Neural crest cell (in vitro differentiated cells): ENCODE data around the gene EXTL1. TPM values are rescaled to one million over a fixed set of nuclear protein-coding genes. Genes with fewer than 3 reads are reported as not detected.
"Not testable (repeated sequence)": the region's sequence is repeated elsewhere in the genome, so short reads cannot be mapped to it uniquely, and the experiment has no call there.

Source experiments
- DNase-seq: peaks from one replicate; pipeline ENCODE4 v3.0.0; 2021; ENCODE audit warnings: low read depth, mixed read lengths, low spot score
- H3K27ac Mint-ChIP-seq: one replicate; pipeline ENCODE4 v1.8.0; 2021; ENCODE audit warnings: mild to moderate bottlenecking, mixed read lengths; ENCODE audit not compliant: unreplicated experiment
- H3K27me3 Mint-ChIP-seq: 2 replicates; pipeline ENCODE4 v1.8.0; 2021; ENCODE audit warnings: low read depth, mild to moderate bottlenecking, mixed read lengths
- H3K36me3 Mint-ChIP-seq: 2 replicates; pipeline ENCODE4 v1.8.0; 2021; ENCODE audit warnings: low read depth, mild to moderate bottlenecking, mixed read lengths
- H3K4me1 Mint-ChIP-seq: 2 replicates; pipeline ENCODE4 v1.8.0; 2021; ENCODE audit warnings: mixed read lengths
- H3K4me3 Mint-ChIP-seq: one replicate; pipeline ENCODE4 v1.8.0; 2021; ENCODE audit warnings: mild to moderate bottlenecking, mixed read lengths
- H3K9me3 Mint-ChIP-seq: 2 replicates; pipeline ENCODE4 v1.8.0; 2021; ENCODE audit warnings: mixed read lengths
- total RNA-seq: library from RNA; stranded (reverse); gene quantifications from 2 replicates; pipeline ENCODE4 v1.2.1, GENCODE V29; 2021
- TF ChIP-seq, protein P1 (sequence below): fragments of 200-600 bp; sonication (generic); conservative IDR thresholded peaks from 2 replicates; pipeline ENCODE4 v1.5.0; 2021; ENCODE audit warnings: antibody characterized with exemption, mild to moderate bottlenecking

The EXTL1 gene
- total RNA-seq, 1 donor from 2014 or later: 8.1 TPM

DNA sequence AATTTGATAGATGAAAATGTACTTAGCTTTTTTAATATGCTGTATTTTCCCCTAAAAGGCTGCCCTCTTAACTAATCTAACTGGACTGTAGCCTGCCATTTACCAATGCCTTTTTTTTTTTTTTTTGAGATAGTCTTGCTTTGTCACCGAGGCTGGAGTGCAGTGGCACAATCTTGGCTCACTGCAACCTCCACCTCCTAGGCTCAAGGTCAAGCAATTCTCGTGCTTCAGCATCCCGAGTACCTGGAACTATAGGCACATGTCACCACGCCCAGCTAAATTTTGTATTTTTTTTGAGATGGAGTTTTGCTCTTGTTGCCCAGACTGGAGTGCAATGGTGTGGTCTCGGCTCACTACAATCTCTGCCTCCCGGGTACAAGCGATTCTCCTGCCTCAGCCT, 42.4 kb upstream of the EXTL1 start:
- Mint-ChIP-seq H3K27ac (no peak overlapping the region), H3K4me1 (no peaks in the 10 kb centered on the region), H3K36me3 (peaks cover 20% of the 10 kb centered on the region), H3K4me3 (no peak overlapping the region), H3K9me3 (no peaks in the 10 kb centered on the region), H3K27me3 (no peaks in the 10 kb centered on the region)
- no peak for DNase-seq
- TF ChIP-seq, protein P1, sequence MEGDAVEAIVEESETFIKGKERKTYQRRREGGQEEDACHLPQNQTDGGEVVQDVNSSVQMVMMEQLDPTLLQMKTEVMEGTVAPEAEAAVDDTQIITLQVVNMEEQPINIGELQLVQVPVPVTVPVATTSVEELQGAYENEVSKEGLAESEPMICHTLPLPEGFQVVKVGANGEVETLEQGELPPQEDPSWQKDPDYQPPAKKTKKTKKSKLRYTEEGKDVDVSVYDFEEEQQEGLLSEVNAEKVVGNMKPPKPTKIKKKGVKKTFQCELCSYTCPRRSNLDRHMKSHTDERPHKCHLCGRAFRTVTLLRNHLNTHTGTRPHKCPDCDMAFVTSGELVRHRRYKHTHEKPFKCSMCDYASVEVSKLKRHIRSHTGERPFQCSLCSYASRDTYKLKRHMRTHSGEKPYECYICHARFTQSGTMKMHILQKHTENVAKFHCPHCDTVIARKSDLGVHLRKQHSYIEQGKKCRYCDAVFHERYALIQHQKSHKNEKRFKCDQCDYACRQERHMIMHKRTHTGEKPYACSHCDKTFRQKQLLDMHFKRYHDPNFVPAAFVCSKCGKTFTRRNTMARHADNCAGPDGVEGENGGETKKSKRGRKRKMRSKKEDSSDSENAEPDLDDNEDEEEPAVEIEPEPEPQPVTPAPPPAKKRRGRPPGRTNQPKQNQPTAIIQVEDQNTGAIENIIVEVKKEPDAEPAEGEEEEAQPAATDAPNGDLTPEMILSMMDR: no peak

DNA sequence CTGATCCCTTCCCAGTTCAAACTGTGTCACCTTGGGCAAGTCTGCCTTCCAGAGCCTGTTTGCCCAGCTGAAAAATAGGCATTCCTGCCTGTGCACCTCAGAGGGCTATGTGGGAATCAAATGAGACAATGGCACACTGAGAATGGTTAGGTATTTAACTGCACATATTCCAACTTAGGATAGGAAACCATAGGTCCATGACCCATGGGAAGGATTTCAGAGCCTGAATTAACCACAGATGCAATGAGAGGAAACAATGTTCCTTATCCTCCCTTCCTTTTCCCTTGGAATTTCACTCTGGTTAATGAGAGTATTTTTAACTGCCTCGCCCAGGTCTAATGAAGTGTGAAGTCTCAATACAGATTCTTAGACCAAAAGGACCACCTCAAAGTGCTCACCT, 36.4 kb upstream of the EXTL1 start:
- TF ChIP-seq, protein P1: no peak
- H3K27me3 Mint-ChIP-seq: no peaks in the 10 kb centered on the region
- H3K36me3 Mint-ChIP-seq: peaks cover 21% of the 10 kb centered on the region
- no peak for DNase-seq
- peaks cover 4% of the 10 kb centered on the region for H3K4me1 Mint-ChIP-seq
- H3K4me3 Mint-ChIP-seq: no peak overlapping the region
- H3K27ac Mint-ChIP-seq: no peak overlapping the region
- no peaks in the 10 kb centered on the region for H3K9me3 Mint-ChIP-seq

DNA sequence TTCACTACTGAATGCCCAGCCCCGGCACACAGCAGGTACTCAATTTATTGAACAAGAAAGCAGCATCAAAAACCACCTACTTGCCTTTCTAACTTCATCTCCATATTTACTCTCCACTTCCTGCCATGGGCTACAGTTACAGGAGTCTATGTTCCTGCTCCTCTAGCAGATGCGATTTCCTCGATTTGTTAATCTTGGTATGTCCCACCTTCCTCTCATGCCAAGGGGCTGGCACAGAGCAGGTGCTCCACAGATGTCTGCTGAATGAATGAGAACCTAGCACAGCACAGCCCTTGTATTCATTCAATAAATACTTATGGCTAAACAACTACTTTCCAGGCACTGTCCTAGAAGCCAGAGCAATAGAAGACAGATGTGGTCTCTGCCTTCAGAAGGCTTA, 35.9 kb upstream of the EXTL1 start:
- DNase-seq: no peak
- Mint-ChIP-seq H3K4me1 (peaks cover 4% of the 10 kb centered on the region), H3K4me3 (no peak overlapping the region), H3K27me3 (no peaks in the 10 kb centered on the region), H3K36me3 (peaks cover 21% of the 10 kb centered on the region), H3K27ac (no peak overlapping the region), H3K9me3 (no peaks in the 10 kb centered on the region)
- TF ChIP-seq, protein P1: no peak

DNA sequence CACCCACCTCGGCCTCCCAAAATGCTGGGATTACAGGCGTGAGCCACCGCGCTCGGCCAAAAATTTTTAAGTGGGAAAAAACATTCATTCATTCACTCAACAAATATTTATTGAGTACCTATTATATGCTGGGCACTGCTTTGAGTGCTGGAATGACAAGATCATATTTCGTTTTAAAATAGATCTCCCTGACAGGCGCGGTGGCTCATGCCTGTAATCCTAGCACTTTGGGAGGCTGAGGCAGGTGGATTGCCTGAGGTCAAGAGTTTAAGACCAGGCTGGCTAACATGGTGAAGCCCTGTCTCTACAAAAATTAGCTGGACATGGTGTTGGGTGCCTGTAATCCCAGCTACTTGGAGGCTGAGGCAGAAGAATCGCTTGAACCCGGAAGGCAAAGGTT, 34.8 kb upstream of the EXTL1 start:
- not testable (repeated sequence) for H3K4me3 Mint-ChIP-seq, H3K27ac Mint-ChIP-seq, DNase-seq, H3K27me3 Mint-ChIP-seq, H3K9me3 Mint-ChIP-seq, H3K4me1 Mint-ChIP-seq
- H3K36me3 Mint-ChIP-seq: peaks cover 18% of the 10 kb centered on the region

DNA sequence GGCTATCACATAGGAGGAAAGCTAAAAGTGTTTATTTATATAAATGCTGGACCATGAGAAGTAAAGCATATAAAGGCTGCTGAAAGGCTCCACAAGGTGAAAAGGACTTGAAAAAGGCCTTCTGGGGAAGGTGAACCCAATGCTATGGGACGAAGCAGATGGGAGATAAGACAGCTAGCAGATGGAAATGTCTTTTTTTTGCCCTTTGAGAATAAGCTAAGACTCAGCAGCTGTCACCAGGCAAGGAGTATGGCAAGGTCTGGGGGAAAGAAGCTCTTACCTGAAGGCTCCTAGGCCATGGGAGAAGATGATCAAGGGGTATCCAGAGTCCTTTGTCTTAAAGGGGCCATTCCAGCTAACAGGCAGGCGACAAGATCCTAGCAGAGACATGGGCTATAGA, 33.6 kb upstream of the EXTL1 start:
- H3K27me3 Mint-ChIP-seq: no peaks in the 10 kb centered on the region
- no peaks in the 10 kb centered on the region for H3K9me3 Mint-ChIP-seq
- no peak for DNase-seq
- TF ChIP-seq, protein P1: no peak
- peaks cover 11% of the 10 kb centered on the region for H3K36me3 Mint-ChIP-seq
- no peak overlapping the region for H3K27ac Mint-ChIP-seq
- peaks cover 6% of the 10 kb centered on the region for H3K4me1 Mint-ChIP-seq
- H3K4me3 Mint-ChIP-seq: no peak overlapping the region

DNA sequence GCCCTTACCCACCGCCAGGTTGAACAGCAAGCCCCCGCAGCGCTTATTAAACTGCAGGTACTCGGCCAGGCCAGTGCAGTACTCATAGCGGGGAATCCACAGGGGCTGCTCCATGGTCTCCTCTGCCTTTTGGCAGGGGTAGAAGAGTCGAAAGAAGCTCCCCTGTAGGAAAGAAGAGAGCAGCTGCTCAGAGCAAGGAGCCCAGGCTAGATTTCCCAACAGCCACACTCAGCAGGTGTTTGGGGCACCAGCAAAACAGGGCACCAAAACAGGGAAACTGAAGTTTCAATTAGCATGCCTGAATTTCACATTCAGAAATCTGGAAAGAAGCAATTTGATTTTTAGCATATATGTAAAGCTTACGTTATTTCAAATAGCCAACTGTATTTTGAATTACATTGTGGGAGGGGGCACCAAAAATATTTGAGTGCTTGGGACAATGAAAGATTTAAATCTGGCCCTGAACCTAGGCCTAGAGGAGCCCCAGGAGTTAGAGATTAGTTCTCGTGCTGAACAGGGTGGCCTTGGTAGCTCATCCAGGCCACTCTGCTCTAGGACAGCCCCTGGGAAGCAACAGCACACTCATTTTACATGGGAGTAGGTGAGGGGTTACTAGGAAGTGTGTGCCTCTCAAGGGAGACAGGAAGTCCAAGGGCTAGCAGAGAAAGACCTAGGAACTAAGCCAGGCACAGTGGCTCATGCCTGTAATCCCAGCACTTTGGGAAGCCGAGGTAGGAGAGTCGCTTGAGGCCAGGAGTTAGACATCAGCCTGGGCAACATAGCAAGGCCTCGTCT, 31.9 kb upstream of the EXTL1 start:
- Mint-ChIP-seq H3K27ac (peak overlapping the region; percentile 90), H3K4me3 (no peak overlapping the region), H3K27me3 (no peaks in the 10 kb centered on the region), H3K9me3 (no peaks in the 10 kb centered on the region), H3K4me1 (peaks cover 21% of the 10 kb centered on the region), H3K36me3 (peaks cover 6% of the 10 kb centered on the region)
- TF ChIP-seq, protein P1: no peak
- no peak for DNase-seq
